Osteoblast (primary cell): ENCODE results near the gene CD33. TPM values are rescaled to one million over a fixed set of nuclear protein-coding genes. Genes with fewer than 3 reads are reported as not detected.

Source experiments
- DNase-seq: peaks from one replicate; pipeline ENCODE4 v3.0.0; 2011; ENCODE audit warnings: low spot score, mixed read lengths; ENCODE audit not compliant: insufficient read length; ENCODE audit errors: missing footprints
- H2AFZ ChIP-seq: 2 replicates; pipeline ENCODE4 v1.6.0; 2011; ENCODE audit warnings: mild to moderate bottlenecking, low read length
- H3K27ac ChIP-seq: 2 replicates; pipeline ENCODE4 v1.5.1; 2011; ENCODE audit warnings: mild to moderate bottlenecking, low read depth, low read length, moderate library complexity
- H3K27me3 ChIP-seq: 2 replicates; pipeline ENCODE4 v1.6.0; 2012; ENCODE audit warnings: mild to moderate bottlenecking, control low read depth, inconsistent platforms, low read length, moderate library complexity; ENCODE audit not compliant: insufficient read depth
- H3K36me3 ChIP-seq: 2 replicates; pipeline ENCODE4 v1.5.1; 2011; ENCODE audit warnings: mild to moderate bottlenecking, low read length, control low read depth, moderate library complexity; ENCODE audit not compliant: insufficient read depth
- H3K4me1 ChIP-seq: 2 replicates; pipeline ENCODE4 v1.5.1; 2011; ENCODE audit warnings: mild to moderate bottlenecking, low read length, control low read depth, moderate library complexity; ENCODE audit not compliant: insufficient read depth
- H3K4me2 ChIP-seq: 2 replicates; pipeline ENCODE4 v1.6.0; 2011; ENCODE audit warnings: mild to moderate bottlenecking, low read length; ENCODE audit not compliant: insufficient read depth
- H3K4me3 ChIP-seq: fragments of 200-600 bp; sonication (generic); 3 replicates; pipeline ENCODE4 v1.5.1; 2012; ENCODE audit warnings: mild to moderate bottlenecking, low read length, inconsistent platforms; ENCODE audit not compliant: insufficient read depth
- H3K79me2 ChIP-seq: 2 replicates; pipeline ENCODE4 v1.6.0; 2012; ENCODE audit warnings: mild to moderate bottlenecking, low read length, control low read depth, inconsistent platforms; ENCODE audit not compliant: insufficient read depth
- H3K9me3 ChIP-seq: 2 replicates; pipeline ENCODE4 v1.5.1; 2011; ENCODE audit warnings: low read depth, low read length, control low read depth
- H4K20me1 ChIP-seq: 2 replicates; pipeline ENCODE4 v1.6.0; 2012; ENCODE audit warnings: mild to moderate bottlenecking, low read length, control low read depth; ENCODE audit not compliant: insufficient read depth
- total RNA-seq: library from RNA; depleted of rRNA; stranded (reverse); fragments of >200 nt; gene quantifications from 2 replicates; pipeline ENCODE4 v1.2.3, GENCODE V29; 2012
- TF ChIP-seq, protein P1 (sequence below): IDR thresholded peaks from 2 replicates; pipeline ENCODE4 v1.5.1; 2011; ENCODE audit warnings: mild to moderate bottlenecking, low read depth, low read length, moderate library complexity; ENCODE audit errors: extremely low read depth

CD33 gene
- total RNA-seq, 1 donor = not detected

GRCh38 chr19:51226067-51226466 lies 1.2 kb downstream of the CD33 start:
- no peak overlapping the region for H3K4me3 ChIP-seq
- no peaks in the 10 kb centered on the region for H3K4me1 ChIP-seq
- TF ChIP-seq, protein P1, sequence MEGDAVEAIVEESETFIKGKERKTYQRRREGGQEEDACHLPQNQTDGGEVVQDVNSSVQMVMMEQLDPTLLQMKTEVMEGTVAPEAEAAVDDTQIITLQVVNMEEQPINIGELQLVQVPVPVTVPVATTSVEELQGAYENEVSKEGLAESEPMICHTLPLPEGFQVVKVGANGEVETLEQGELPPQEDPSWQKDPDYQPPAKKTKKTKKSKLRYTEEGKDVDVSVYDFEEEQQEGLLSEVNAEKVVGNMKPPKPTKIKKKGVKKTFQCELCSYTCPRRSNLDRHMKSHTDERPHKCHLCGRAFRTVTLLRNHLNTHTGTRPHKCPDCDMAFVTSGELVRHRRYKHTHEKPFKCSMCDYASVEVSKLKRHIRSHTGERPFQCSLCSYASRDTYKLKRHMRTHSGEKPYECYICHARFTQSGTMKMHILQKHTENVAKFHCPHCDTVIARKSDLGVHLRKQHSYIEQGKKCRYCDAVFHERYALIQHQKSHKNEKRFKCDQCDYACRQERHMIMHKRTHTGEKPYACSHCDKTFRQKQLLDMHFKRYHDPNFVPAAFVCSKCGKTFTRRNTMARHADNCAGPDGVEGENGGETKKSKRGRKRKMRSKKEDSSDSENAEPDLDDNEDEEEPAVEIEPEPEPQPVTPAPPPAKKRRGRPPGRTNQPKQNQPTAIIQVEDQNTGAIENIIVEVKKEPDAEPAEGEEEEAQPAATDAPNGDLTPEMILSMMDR = no peak
- H3K4me2 ChIP-seq = no peak overlapping the region
- H3K27ac ChIP-seq = no peak overlapping the region
- no peaks in the 10 kb centered on the region for H3K9me3 ChIP-seq
- no peak for DNase-seq
- no peaks in the 10 kb centered on the region for H4K20me1 ChIP-seq
- no peaks in the 10 kb centered on the region for H3K27me3 ChIP-seq
- no peaks in the 10 kb centered on the region for H3K36me3 ChIP-seq
- H3K79me2 ChIP-seq = no peaks in the 10 kb centered on the region
- no peak overlapping the region for H2AFZ ChIP-seq

DNA sequence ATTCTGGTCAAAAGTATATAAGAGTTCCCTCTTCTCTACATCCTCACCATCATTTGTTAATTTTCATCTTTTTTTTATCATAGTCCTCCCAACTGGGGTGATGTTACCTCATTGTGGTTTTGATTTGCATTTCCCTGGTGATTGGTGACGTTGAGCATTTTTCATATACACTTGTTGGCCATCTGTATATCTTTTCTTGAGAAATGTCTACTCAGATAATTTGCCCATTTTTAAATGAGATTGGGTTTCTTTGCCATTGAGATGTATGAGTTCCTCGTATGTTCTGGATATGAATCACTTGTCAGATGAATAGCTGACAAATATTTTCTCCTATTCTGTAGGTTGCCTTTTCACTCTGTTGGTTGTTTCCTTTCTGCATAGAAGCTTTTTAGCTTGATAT lies 2.4 kb downstream of the CD33 start:
- Histone ChIP-seq H3K36me3 (no peaks in the 10 kb centered on the region), H3K27me3 (no peaks in the 10 kb centered on the region), H3K79me2 (no peaks in the 10 kb centered on the region), H2AFZ (no peak overlapping the region), H3K9me3 (no peaks in the 10 kb centered on the region), H3K4me2 (no peak overlapping the region), H3K4me3 (no peak overlapping the region), H3K4me1 (no peaks in the 10 kb centered on the region), H3K27ac (no peak overlapping the region), H4K20me1 (no peaks in the 10 kb centered on the region)
- TF ChIP-seq, protein P1 = no peak
- DNase-seq = no peak

- H4K20me1 ChIP-seq = no peaks in the 10 kb centered on the region
- no peak for DNase-seq
- H3K36me3 ChIP-seq = no peaks in the 10 kb centered on the region
- no peak overlapping the region for H3K4me3 ChIP-seq
- no peaks in the 10 kb centered on the region for H3K27me3 ChIP-seq
- no peaks in the 10 kb centered on the region for H3K4me1 ChIP-seq
- H2AFZ ChIP-seq = no peak overlapping the region
- no peak overlapping the region for H3K27ac ChIP-seq
- no peaks in the 10 kb centered on the region for H3K79me2 ChIP-seq
- no peak overlapping the region for H3K4me2 ChIP-seq
- H3K9me3 ChIP-seq = no peaks in the 10 kb centered on the region
- TF ChIP-seq, protein P1 = no peak
These were observed 3.1 kb downstream of the CD33 start for GRCh38 chr19:51227966-51228365.

DNA sequence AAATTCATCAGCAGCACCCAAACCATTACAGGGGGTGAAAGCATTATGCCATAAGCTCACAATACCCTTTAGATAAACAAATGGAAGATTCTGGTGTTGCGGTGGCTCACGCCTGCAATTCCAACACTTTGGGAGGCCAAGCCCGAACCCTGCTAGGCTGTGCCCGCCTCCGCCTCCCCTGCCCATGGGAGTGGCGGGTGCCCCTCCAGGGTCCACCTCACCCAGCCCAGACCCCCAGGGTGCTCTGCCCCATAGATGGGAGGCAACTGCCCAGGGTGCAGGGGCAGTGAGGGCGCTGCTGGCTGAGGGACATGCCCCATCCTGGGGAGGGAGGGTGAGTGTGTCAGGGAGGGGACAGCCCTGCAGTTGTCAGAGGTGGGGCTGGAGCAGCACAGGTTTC lies 16.0 kb downstream of the CD33 start:
- H3K4me1 ChIP-seq = no peaks in the 10 kb centered on the region
- no peak overlapping the region for H3K4me3 ChIP-seq
- no peaks in the 10 kb centered on the region for H3K79me2 ChIP-seq
- H3K27me3 ChIP-seq = no peaks in the 10 kb centered on the region
- no peak overlapping the region for H2AFZ ChIP-seq
- H3K9me3 ChIP-seq = no peaks in the 10 kb centered on the region
- TF ChIP-seq, protein P1 = no peak
- no peak overlapping the region for H3K4me2 ChIP-seq
- H3K36me3 ChIP-seq = no peaks in the 10 kb centered on the region
- no peaks in the 10 kb centered on the region for H4K20me1 ChIP-seq
- no peak for DNase-seq
- no peak overlapping the region for H3K27ac ChIP-seq
